NCI-H2196 (cell line): ENCODE results near the gene TCP11L2.

Experiments
- DNase-seq: peaks from one replicate; lab custom pipeline; 2025; ENCODE audit not compliant: unreplicated experiment; lab: John Stamatoyannopoulos, UW

The TCP11L2 gene

DNA sequence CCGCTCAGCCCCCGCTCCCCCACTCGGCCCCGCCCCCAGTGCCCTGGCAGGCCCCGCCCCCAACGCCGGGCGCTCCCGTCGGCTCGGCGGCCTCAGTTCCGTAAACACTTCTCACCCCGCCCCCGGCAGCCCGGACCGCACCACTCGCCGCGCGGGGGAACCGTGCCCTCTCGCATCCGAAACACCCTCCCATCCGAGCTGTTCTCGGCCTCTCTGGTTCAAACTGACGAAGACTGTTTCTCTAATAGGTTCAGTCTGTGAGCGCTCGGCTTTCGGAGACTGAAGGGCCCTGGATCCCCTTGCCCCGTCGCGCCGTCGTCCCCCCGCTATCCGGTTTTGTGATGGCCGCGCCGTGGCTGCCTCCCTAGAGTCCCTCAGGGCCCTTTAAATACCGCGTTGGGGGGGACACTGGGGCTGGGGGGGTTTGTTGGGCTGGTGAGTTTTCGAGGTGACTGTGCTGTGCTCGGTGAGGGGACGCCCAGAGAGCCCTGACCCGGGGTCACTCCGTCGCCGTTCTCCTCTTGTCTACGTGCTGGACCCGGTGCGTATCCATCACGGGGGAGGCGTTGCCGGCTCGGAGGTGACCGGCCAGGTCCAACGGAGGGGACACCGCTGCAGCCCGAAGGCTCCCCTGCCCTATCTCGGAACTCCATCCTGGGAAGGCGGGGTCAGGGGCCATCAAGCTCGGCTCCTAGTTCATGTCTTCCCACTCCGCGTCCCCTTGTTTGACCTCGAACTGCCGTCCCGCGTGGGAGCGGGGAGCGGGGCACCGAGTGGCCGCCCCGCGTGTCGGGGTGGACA is at the start of gene TCP11L2:
Gene TCP11L2, plus strand, starts transcription at position 333 of the 801 bp plus-strand sequence. CDS start 8,343 bp downstream, outside the sequence.
- DNase-seq = peak; percentile 77

DNA sequence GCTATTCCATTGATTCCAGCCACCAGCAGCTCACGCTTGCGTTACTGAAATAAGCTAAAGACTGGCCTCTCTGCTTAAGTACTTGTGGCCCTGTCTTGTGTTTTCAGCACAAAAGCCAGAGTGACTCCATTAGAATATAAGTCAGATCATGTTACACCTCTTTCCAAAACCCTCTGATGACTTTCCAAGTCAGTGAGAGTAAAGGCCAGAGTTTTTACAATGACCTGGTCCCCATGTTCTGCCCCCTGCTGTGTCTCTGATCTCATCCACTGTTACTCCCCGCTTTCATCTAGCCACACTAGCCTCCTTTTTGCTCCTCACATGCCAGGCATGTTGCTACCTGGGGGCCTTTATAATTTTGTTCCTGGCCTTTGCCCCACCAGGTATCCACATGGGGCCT is 47.8 kb upstream of the TCP11L2 start:
- DNase-seq = no peak

GRCh38 chr12:106255493-106255892 is 47.0 kb upstream of the TCP11L2 start:
- no peak for DNase-seq

DNA sequence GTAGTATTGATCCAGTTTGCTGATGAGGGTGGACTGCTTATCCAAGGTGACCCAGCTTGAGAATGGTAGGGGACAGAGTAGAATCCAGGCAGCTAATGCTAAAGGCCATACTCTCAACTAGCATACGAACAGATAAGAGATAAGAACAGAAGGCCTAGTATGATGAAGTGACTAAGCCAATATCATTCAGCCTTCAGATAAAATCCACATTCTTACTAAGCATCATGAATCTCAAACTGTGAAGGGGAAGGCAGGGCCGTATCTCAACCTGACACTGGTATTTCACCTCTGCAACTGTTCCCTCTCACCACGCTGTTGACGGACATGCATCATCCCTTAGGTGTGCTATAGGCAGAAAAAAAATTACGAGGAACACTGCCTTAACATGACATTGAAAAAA is 46.6 kb upstream of the TCP11L2 start:
- DNase-seq = no peak

GRCh38 chr12:106256524-106256923 is 46.0 kb upstream of the TCP11L2 start:
- no peak for DNase-seq

- no peak for DNase-seq
Observed at GRCh38 chr12:106258226-106258625, 44.3 kb upstream of the TCP11L2 start.

DNA sequence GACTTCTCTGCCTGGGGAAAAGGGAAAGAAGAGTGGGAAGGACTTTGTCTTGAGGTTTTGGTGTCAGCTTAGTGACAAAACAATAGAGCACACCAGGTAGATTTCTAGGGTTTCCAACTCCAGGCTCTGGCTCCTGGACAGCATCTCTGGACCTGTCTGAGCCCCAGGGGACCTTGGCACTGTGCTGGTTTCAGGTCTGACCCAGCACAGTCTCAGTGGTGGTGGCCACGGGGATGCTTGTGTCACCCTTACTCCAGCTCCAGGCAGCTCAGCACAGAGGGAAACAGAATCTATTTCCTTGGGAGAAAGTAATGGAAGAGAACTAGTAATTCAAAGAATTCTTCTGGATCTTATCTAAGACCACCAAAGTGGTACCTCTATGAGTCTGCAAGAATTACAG is 43.6 kb upstream of the TCP11L2 start:
- no peak for DNase-seq

DNA sequence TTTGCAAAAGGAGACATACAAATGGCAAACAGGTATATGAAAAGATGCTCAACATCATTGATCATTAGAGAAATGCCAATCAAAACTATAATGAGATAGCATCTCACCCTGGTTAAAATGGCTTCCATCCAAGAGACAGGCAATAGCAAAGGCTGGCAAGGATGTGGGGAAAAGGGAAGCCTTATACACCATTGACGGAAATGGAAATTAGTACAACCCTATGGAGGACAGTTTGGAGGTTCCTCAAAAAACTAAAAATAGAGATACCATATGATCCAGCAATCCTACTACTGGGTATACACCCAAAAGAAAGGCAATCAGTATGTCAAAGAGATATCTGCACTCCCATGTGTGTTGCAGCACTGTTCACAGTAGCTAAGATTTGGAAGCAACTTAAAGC is 37.4 kb upstream of the TCP11L2 start:
- DNase-seq = no peak

GRCh38 chr12:106267535-106267934 is 35.0 kb upstream of the TCP11L2 start:
- no peak for DNase-seq

DNA sequence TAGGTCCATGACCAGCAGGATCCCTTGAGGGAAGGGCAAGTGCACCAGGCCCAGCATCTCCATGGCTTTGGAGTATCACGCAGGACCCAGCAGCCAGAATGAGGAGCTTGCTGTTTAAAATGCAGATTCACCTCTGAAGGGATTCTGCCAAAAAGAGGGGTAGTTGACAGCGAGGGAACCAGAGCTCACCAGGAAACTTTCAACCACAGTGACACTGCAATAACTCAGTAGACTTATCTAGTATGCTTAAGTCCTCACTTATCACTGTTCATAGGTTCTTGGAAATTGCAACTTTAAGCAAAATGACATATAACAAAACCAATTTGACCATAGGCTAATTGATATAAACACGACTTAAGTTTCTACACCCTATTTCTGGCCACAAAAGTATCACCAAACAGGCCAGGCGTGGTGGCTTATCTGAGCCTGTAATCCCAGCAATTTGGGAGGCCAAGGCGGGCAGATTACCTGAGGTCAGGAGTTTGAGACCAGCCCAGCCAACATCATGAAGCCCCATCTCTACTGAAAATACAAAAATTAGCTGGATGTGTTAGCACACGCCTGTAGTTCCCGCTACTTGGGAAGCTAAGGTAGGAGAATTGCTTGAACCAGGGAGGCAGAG is 33.3 kb upstream of the TCP11L2 start:
- no peak for DNase-seq

DNA sequence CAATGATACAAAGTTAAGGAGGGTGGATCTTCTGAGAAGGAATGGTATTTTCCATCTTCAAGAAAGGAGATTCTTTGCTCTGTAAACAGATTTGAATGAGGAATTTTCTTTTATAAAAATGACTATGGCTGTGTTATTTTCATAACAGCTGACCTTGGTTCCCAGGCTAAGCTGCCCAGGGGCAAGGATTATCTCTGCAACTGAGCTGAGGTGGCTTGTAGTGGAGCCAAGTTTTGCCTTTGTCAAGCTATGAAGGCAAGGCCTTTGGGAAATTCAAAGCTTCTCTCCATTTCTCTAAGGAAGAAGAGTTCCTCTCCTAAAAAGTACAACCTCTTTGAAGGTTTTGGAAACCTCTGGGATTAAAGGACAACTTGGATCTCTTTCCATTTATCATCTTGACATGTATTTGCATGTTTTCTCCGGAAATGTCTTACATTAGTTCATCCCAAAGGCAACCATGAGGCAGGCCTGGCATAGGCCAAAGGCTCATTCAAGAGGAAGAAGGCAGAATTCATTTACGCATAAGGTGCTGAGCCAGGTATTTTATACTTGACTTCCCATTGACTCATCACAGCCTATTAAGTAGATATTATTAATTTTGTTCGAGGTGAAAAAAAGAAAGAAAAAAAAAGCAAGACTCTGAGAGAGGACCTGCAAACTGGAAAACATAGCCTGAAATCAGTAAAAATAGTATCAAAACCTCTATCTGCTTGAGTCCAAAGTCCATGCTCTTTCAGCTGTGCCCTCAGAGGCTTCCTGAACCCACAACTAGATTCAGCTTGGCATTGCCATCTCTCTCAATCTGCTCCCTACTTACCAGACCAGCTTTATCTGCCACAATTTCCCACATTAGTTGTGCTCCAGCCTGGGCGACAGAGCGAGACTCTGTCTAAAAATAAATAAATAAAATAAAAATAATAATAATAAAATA is 30.7 kb upstream of the TCP11L2 start:
- DNase-seq = no peak

DNA sequence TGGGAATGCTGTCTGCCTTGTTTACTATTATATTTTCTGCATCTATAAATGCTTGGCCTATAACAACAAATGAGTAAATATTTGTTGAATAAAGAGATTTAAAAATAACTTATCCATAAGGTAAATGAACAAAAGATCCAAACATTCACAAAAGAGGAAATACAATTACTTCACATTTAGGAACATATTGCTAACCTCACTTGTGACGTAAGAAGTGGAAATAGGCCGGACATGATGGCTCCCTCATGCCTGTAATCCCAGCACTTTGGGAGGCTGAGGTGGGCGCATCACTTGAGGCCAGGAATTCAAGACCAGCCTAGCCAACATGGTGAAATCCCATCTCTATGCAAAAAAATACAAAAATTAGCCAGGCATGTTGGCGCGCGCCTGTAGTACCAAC is 29.0 kb upstream of the TCP11L2 start:
- no peak for DNase-seq

DNA sequence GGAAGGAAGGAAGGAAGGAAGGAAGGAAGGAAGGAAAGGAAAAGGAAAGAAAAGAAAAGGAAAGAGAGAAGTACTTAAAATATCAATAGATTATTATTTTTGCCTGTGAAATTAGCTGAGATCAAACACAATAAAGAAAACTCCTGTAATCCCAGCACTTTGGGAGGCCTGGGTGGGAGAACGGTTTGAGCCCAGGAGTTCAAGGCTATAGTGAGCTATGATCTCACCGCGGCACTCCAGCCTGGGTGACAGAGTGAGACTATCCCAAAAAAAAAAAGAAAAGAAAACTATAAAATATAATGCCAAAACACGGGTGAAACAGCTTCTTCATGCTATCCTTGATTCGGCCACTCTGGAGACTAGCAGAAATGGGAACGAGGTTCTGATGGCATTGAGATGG is 28.5 kb upstream of the TCP11L2 start:
- no peak for DNase-seq

DNA sequence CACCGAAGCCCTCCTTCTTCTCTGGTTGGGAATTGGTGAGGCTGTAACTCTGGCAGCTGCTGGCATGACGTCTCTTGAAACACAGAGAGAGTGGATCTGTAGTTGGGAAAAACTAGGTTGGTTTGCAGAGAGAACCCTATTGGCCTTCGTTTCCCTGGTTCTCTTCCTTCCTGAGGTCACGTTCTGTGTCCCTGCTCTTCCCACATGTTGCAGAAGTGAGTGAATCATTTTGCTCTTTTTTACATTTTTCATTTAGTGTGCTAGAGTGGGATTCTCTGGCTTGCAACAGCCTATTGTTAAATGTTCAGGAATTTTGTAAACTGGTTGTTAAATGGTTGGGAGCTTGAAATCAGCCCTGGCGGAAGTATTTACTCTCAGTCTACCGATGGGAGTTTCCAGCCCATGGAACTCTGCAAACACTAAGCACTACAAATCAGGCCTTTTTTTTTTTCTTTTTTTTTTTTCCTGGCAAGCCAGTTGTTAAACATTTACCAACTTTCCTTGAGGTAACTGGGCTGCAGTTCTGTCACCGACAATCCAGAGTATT is 27.9 kb upstream of the TCP11L2 start:
- DNase-seq = no peak

GRCh38 chr12:106275458-106275857 is 27.1 kb upstream of the TCP11L2 start:
- no peak for DNase-seq

GRCh38 chr12:106276032-106276740 is 26.3 kb upstream of the TCP11L2 start:
- DNase-seq = no peak

- no peak for DNase-seq
Observed at GRCh38 chr12:106280106-106280505, 22.4 kb upstream of the TCP11L2 start.

DNA sequence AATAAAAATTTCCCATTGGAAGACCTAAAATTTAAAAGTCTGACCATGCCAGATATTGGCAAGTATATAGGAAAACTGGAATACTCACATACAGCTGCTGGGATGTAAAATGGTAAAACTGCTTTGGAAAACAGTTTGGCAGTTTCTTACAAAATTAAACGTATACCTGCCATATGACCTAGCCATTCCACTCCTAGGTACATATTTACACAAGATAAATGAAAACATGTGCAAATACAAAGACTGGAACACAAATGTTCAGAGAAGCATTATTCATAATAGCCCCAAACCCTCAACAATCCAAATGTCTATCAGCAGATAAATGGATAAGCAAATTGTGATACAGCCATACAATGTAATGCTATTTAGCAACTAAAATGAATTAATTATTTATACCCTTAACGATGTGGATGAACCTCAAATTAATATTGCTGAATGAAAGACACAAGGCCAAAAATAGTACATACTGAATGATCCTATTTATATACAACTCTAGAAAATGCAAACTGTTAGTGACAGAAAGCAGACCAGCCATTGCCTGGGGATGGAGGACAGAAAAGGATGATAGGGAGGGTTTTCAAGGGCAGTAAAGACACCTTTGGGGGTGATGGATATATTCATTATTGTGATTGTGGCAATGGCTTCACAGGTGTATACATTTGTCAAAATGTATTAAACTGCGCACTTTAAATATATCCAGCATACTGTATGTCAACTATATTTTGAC is 21.3 kb upstream of the TCP11L2 start:
- DNase-seq = no peak

- no peak for DNase-seq
Observed at GRCh38 chr12:106281804-106282203, 20.7 kb upstream of the TCP11L2 start.
